Measurements from ENCODE around the gene CCDC69.

Gene CCDC69

DNA sequence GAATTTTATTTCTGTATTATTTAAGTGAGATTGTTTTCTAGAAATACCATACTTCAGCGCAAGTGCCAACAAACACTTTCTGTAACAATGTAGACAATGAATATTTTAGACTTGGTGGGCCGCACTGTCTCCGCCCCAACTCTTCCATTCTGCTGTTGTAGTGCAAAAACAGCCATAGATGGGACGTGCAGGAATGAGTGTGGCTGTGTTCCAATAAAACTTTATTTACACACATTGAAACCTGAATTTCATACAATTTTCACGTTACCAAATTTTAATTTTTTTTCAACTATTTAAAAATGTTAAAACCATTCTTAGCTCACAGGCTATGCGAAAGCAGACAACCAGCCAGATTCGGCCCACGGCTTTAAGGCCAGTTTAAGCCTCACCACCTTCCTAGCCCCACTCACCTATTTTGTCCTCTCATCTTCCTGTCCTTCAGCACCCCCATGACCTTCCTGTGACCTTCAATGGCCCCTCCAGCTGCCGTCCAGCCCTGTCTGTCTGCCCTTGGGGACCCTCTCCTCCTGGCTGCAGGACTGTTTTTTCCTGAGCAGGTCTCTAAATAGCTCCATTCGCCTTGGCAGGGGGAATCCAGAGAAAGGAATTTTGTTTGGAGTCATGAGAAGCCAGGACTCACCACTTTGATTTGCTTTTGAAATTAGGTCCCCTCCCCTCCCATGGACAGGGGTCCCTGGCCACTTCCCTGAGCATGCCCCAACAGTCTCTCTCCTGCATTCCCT lies 55.1 kb downstream of the CCDC69 start:
- TF ChIP-seq CTCF (IDR thresholded peaks at IDR 0.05; ENCODE audit: borderline replicate concordance, insufficient read depth, low read depth, low read length), result no peak

DNA sequence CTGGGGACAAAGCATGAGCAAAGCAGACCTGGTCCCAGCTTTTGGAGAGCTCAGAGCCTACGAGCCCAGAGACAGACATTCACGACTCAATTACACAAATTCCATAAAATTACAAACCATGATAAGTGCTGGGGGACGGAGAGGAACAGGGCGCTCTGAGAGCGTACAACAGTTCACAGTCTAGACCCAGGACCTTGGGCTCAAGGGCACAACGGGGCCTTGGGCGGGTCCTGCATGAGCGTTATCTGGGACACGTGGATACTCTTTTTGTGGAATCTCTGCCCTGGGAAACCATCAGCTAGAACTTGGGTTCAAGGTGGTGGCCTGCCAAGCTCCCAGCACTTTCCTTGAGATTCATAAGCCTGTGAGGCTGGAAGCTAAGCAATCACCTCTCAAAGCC lies 56.9 kb downstream of the CCDC69 start:
- no peak for TF ChIP-seq CTCF (IDR thresholded peaks at IDR 0.05; ENCODE audit: borderline replicate concordance, insufficient read depth, low read depth, low read length)
- H3K4me3 ChIP-seq (ENCODE audit: low read depth, low read length), result no peak overlapping the region

More for the DNA sequence above, 55.1 kb downstream of the CCDC69 start:
- no peak overlapping the region for H3K4me3 ChIP-seq (ENCODE audit: low read depth, low read length)

DNA sequence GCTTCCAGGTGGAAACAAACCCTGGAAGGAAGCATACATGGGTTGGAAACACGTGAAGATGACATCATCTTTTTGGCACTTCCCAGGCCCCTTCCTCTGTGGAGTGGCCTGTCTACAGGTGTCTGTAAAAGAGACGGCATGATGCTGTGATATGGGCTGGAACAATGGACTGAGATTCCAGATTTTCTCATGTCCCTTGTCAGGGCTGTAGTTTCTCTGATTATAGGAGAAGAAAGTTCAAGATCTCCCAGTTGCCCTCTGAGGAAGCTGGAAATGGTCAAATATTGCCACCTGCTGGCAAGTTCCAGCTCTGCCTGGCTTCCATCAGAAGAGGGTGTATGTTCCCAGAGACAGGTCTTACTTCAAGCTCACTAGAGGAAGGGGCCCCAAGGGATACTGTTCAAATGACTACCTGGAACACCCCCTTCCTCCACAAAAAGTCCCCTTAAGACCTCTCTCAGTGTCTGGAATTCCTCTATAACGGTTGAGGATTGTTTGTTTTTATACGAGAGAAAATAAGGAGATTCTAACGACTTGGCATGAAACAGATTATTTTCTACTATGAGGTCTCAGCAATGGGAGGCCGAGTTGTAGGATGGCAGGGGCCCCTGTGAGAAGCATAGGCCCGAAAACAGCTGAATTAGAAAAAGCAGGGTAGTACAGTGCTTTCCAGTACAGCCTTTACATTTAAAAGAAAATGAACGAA lies 59.1 kb downstream of the CCDC69 start:
- H3K4me3 ChIP-seq (ENCODE audit: low read depth, low read length), result no peak overlapping the region
- peak; percentile 81 for TF ChIP-seq CTCF (IDR thresholded peaks at IDR 0.05; ENCODE audit: borderline replicate concordance, insufficient read depth, low read depth, low read length)

- no peak for TF ChIP-seq CTCF (IDR thresholded peaks at IDR 0.05; ENCODE audit: borderline replicate concordance, insufficient read depth, low read depth, low read length)
- no peak overlapping the region for H3K4me3 ChIP-seq (ENCODE audit: low read depth, low read length)
Measured at GRCh38 chr5:151162776-151163175, 61.1 kb downstream of the CCDC69 start.

DNA sequence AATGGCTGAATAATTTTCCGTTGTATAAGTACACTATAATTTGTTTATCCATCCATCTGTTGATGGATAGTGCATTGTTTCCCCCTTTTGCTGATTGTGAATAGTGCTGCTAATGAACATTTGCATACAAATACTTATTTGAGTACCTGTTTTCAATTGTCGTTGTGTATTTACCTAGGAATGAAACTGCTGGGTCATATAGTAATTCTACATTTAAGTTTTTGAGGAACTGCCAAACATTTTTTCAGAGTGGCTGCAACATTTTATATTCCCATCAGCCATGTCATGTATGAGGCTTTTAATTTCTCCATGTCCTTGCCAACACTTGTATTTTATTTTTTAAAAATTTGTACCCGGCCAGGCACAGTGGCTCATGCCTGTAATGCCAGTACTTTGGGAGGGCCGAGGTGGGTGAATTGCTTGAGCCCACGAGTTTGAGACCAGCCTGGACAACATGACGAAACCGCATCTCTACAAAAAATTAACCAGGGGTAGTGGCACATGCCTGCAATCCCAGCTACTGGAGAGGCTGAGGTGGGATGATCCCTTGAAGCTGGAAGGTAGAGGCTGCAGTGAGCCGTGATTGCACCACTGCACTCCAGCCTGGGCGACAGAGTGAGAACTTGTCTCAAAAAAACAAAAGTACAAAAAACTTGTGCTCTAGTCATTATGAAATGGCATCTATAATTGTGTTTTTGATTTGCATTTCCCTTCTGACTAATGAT lies 64.1 kb downstream of the CCDC69 start:
- no peak for TF ChIP-seq CTCF (IDR thresholded peaks at IDR 0.05; ENCODE audit: borderline replicate concordance, insufficient read depth, low read depth, low read length)
- no peak overlapping the region for H3K4me3 ChIP-seq (ENCODE audit: low read depth, low read length)

- no peak for TF ChIP-seq CTCF (IDR thresholded peaks at IDR 0.05; ENCODE audit: borderline replicate concordance, insufficient read depth, low read depth, low read length)
- peak overlapping the region; percentile 90 for H3K4me3 ChIP-seq (ENCODE audit: low read depth, low read length)
Measured at GRCh38 chr5:151158287-151158661, 65.6 kb downstream of the CCDC69 start.

Data from GM12875 (cell line).